ENCODE results near the gene HCRTR1. TPM values are rescaled to one million over a fixed set of nuclear protein-coding genes. Genes with fewer than 3 reads are reported as not detected.

Gene HCRTR1
- total RNA-seq, 4 donors from 2014 or later: 0.40 to 5.6 (median 1.3) TPM

- no peak overlapping the region for H3K4me3 ChIP-seq (replicated peaks in 1 of 3)
- H3K36me3 ChIP-seq: peaks cover 0 to 4% of the 10 kb centered on the region in 2 donors
- H3K9me3 ChIP-seq: no peaks in the 10 kb centered on the region
- no peak for DNase-seq
- intact Hi-C loops (cut with DNase I): loop anchor here (10.0 kb wide), 1 partner anchor 302 kb away; no protein-coding TSS in a partner anchor
- H3K27ac ChIP-seq: no peak overlapping the region
- 94% methylated on average over 5 to 9 of the region's 12 CpGs for WGBS, 2 donors
- peaks cover 32 to 47% of the 10 kb centered on the region in 2 donors for H3K4me1 ChIP-seq
- no peak for TF ChIP-seq CTCF (IDR thresholded peaks at IDR 0.05)
- TF ChIP-seq POLR2A (IDR thresholded peaks at IDR 0.05): no peak
- H3K27me3 ChIP-seq: no peaks in the 10 kb centered on the region
These were observed 45.0 kb downstream of the HCRTR1 start for GRCh38 chr1:31662463-31662862.

- intact Hi-C loops (cut with DNase I): loop anchor here (2.0 to 10.0 kb wide), 2 partner anchors 127 to 301 kb away; no protein-coding TSS in a partner anchor
- 56 to 58% methylated on average over 7 to 9 of the region's 9 CpGs for WGBS, 2 donors
- peak; percentile 76 to 93 (median 92) for TF ChIP-seq CTCF (IDR thresholded peaks at IDR 0.05)
- no peak for TF ChIP-seq POLR2A (IDR thresholded peaks at IDR 0.05)
- Histone ChIP-seq H3K27me3 (no peaks in the 10 kb centered on the region), H3K27ac (peak overlapping the region in 2 of 3 donors; percentile 90 to 94), H3K9me3 (no peaks in the 10 kb centered on the region), H3K36me3 (peaks cover 0 to 4% of the 10 kb centered on the region in 2 donors), H3K4me3 (replicated peaks in 1 of 3) (no peak overlapping the region), H3K4me1 (peaks cover 32 to 61% of the 10 kb centered on the region in 2 donors)
- peak; percentile 48 to 53 for DNase-seq
These were observed 46.3 kb downstream of the HCRTR1 start for GRCh38 chr1:31663622-31664452.

GRCh38 chr1:31664528-31664927, 47.0 kb downstream of the HCRTR1 start:
- Histone ChIP-seq H3K36me3 (peaks cover 0 to 4% of the 10 kb centered on the region in 2 donors), H3K27me3 (no peaks in the 10 kb centered on the region), H3K4me1 (peaks cover 39 to 68% of the 10 kb centered on the region in 2 donors), H3K9me3 (no peaks in the 10 kb centered on the region), H3K27ac (peak overlapping the region; percentile 90 to 95 (median 94)), H3K4me3 (replicated peaks in 1 of 3) (no peak overlapping the region)
- WGBS, 2 donors: 83 to 89% methylated on average over 7 to 9 of the region's 9 CpGs
- no peak for DNase-seq
- intact Hi-C loops (cut with DNase I): loop anchor here (2.0 to 10.0 kb wide), 2 partner anchors 126 to 300 kb away; no protein-coding TSS in a partner anchor
- TF ChIP-seq CTCF (IDR thresholded peaks at IDR 0.05): no peak
- no peak for TF ChIP-seq POLR2A (IDR thresholded peaks at IDR 0.05)

GRCh38 chr1:31665234-31665878, 47.9 kb downstream of the HCRTR1 start:
- DNase-seq: peak; percentile 70 to 81
- intact Hi-C loops (cut with DNase I): loop anchor here (2.0 to 10.0 kb wide), 3 partner anchors 42 to 299 kb away; no protein-coding TSS in a partner anchor
- peaks cover 48 to 76% of the 10 kb centered on the region in 2 donors for H3K4me1 ChIP-seq
- no peak overlapping the region for H3K4me3 ChIP-seq (replicated peaks in 1 of 3)
- WGBS, 2 donors: 60 to 63% methylated on average over 4 of the region's 7 CpGs
- TF ChIP-seq POLR2A (IDR thresholded peaks at IDR 0.05) (no peak), CTCF (IDR thresholded peaks at IDR 0.05) (no peak)
- H3K27me3 ChIP-seq: no peaks in the 10 kb centered on the region
- H3K27ac ChIP-seq: peak overlapping the region; percentile 90 to 95 (median 94)
- no peaks in the 10 kb centered on the region for H3K9me3 ChIP-seq
- H3K36me3 ChIP-seq: peaks cover 0 to 4% of the 10 kb centered on the region in 2 donors

Measured in thyroid gland (tissue), 4 donors.